SU-DHL-6 (cell line): ENCODE measurements around the gene SERPINH1.

ENCODE experiments used
- EZH2phosphoT487 ChIP-seq: fragments of 200-600 bp; sonication (generic), shearing (Covaris generic); conservative IDR thresholded peaks from 2 replicates; pipeline ENCODE4 v1.6.1; 2018; ENCODE audit warnings: mild to moderate bottlenecking, antibody characterized with exemption, low read length, moderate library complexity, mixed read lengths
- TF ChIP-seq, protein P1 (sequence below): fragments of 200-600 bp; sonication (generic); IDR thresholded peaks from one replicate; pipeline ENCODE4 v1.5.1; 2017; ENCODE audit warnings: antibody characterized with exemption, mild to moderate bottlenecking, low read length, moderate library complexity; ENCODE audit not compliant: insufficient read depth, poor library complexity, severe bottlenecking

DNA sequence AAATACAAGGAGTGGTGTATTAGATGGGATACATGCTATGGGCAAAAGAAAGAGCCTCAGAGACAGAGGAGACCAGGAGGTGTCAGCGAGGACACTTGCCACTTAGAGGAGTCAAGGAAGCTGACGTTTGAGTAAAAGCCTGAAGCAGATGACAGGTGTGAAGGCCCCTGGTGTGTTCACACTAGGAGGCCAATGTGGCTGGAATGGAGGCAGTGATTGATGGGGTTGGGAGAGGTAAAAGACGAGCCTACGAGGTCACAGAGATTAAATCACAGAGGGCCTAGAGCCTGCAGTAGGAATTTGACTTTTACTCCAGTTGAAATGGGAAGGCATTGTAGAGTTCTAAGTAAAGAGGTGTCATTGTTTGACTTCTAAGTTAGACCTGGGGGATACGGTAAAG is 24.3 kb upstream of the SERPINH1 start:
- TF ChIP-seq, protein P1, sequence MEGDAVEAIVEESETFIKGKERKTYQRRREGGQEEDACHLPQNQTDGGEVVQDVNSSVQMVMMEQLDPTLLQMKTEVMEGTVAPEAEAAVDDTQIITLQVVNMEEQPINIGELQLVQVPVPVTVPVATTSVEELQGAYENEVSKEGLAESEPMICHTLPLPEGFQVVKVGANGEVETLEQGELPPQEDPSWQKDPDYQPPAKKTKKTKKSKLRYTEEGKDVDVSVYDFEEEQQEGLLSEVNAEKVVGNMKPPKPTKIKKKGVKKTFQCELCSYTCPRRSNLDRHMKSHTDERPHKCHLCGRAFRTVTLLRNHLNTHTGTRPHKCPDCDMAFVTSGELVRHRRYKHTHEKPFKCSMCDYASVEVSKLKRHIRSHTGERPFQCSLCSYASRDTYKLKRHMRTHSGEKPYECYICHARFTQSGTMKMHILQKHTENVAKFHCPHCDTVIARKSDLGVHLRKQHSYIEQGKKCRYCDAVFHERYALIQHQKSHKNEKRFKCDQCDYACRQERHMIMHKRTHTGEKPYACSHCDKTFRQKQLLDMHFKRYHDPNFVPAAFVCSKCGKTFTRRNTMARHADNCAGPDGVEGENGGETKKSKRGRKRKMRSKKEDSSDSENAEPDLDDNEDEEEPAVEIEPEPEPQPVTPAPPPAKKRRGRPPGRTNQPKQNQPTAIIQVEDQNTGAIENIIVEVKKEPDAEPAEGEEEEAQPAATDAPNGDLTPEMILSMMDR, result no peak
- no peak for TF ChIP-seq EZH2phosphoT487
